Measurements from ENCODE around the gene RPP40. TPM values are rescaled to one million over a fixed set of nuclear protein-coding genes. Genes with fewer than 3 reads are reported as not detected.

RPP40 gene
- total and polyA plus RNA-seq, 2 of the 13 experiments (the other 11 are each of a cell fraction or from before 2014, with no cell fraction given), result 18.0 to 41.2 TPM

- POLR2A ChIA-PET, result no interaction called here
- ATAC-seq, result no peak
- in situ Hi-C loops (cut with HindIII; ENCODE audit: extremely low pct_ligation_motif_present, low pct_unique_long_range_greater_than_20kb) (no loop called here), intact Hi-C loops (cut with micrococcal nuclease; ENCODE audit: unreplicated experiment) (no loop called here)
- no TSS peak for BruUV-seq (replicated peaks)
- Histone ChIP-seq H4K20me1 (ENCODE audit: insufficient read depth, low read length) (no peaks in the 10 kb centered on the region), H3K36me3 (replicated peaks in 1 of 2; ENCODE audit: control insufficient read depth in 1 of 2, insufficient read depth in 2 of 2, low read length in 2 of 2) (peaks cover 5 to 12% of the 10 kb centered on the region in 2 experiments), H3K9me3 (ENCODE audit: low read length) (no peaks in the 10 kb centered on the region), H2AFZ (ENCODE audit: low read length) (no peak overlapping the region), H3K27ac (ENCODE audit: extremely low read length, insufficient read depth, low read length) (no peak overlapping the region), H3K4me3 (replicated peaks in 1 of 3; ENCODE audit: insufficient read depth in 1 of 3, low read depth in 2 of 3, low read length in 3 of 3) (no peak overlapping the region), H3K79me2 (ENCODE audit: insufficient read depth, low read length) (peaks cover 5% of the 10 kb centered on the region), H3K4me1 (ENCODE audit: insufficient read depth, low read length) (peaks cover 32% of the 10 kb centered on the region), H3K9ac (ENCODE audit: insufficient read depth, low read depth, low read length) (no peak overlapping the region), H3K27me3 (ENCODE audit: control insufficient read depth in 1 of 2, insufficient read depth in 2 of 2, low read length in 2 of 2) (no peaks in the 10 kb centered on the region), H3K4me2 (ENCODE audit: low read depth, low read length) (no peak overlapping the region)
- WGBS (ENCODE audit: low lambda C conversion rate), result 98% methylated on average over 6 of the region's 6 CpGs
- FAIRE-seq, result no peak
- CTCF ChIA-PET (ENCODE audit: low intra/inter-chr PET ratio, low total read pairs), result no interaction called here
- TF ChIP-seq SKI (IDR thresholded peaks at IDR 0.05; ENCODE audit: partially characterized antibody) (no peak), PATZ1 (CRISPR knock-in tag; IDR thresholded peaks at IDR 0.05) (no peak), JUN (CRISPR knock-in tag; IDR thresholded peaks at IDR 0.05) (no peak), GABPB1 (CRISPR knock-in tag; IDR thresholded peaks at IDR 0.05) (no peak), IKZF4 (CRISPR knock-in tag; IDR thresholded peaks at IDR 0.05; ENCODE audit: borderline replicate concordance, low read depth, not compliant biosample characterization) (no peak), DNMT3B (CRISPR knock-in tag; conservative IDR thresholded peaks at IDR 0.05) (no peak), ZUFSP (CRISPR knock-in tag; IDR thresholded peaks at IDR 0.05; ENCODE audit: borderline replicate concordance) (no peak), CREB1 (IDR thresholded peaks at IDR 0.05) (no peak), CREB1 (CRISPR knock-in tag; IDR thresholded peaks at IDR 0.05) (no peak), PBX3 (CRISPR knock-in tag; IDR thresholded peaks at IDR 0.05; ENCODE audit: borderline replicate concordance) (no peak), MAX (IDR thresholded peaks at IDR 0.05) (no peak), KDM5B (CRISPR knock-in tag; IDR thresholded peaks at IDR 0.05; ENCODE audit: borderline replicate concordance) (no peak), HCFC1 (IDR thresholded peaks at IDR 0.05; ENCODE audit: low read depth, low read length) (no peak), PLRG1 (conservative IDR thresholded peaks at IDR 0.05) (no peak), ZNF737 (CRISPR knock-in tag; IDR thresholded peaks at IDR 0.05; ENCODE audit: borderline replicate concordance) (no peak), YEATS2 (CRISPR knock-in tag; IDR thresholded peaks at IDR 0.05; ENCODE audit: borderline replicate concordance) (no peak), MTA1 (CRISPR knock-in tag; IDR thresholded peaks at IDR 0.05; ENCODE audit: borderline replicate concordance) (no peak)
- no peak for DNase-seq (ENCODE audit: low spot score)
Measured at GRCh38 chr6:5006222-5006621, 2.4 kb upstream of the RPP40 start.
